ENCODE measurements around the gene SLC7A7. TPM values are rescaled to one million over a fixed set of nuclear protein-coding genes. Genes with fewer than 3 reads are reported as not detected.
"Not testable (repeated sequence)": the region's sequence is repeated elsewhere in the genome, so short reads cannot be mapped to it uniquely, and the experiment has no call there.

SLC7A7 gene
- total RNA-seq, 1 donor from 2014 or later = 4.6 TPM

GRCh38 chr14:22739423-22739822, 75.8 kb downstream of the SLC7A7 start:
- no peak for DNase-seq
- no peak overlapping the region for H3K4me3 ChIP-seq
- no peaks in the 10 kb centered on the region for H3K27me3 ChIP-seq (ENCODE audit: low read depth)
- no peaks in the 10 kb centered on the region for H3K36me3 ChIP-seq
- H3K27ac ChIP-seq (replicated peaks) = no peak overlapping the region
- peaks cover 5% of the 10 kb centered on the region for H3K9me3 ChIP-seq (replicated peaks)
- intact Hi-C loops (cut with micrococcal nuclease) = no loop called here
- TF ChIP-seq CTCF (IDR thresholded peaks at IDR 0.05; ENCODE audit: borderline replicate concordance) = no peak
- no peaks in the 10 kb centered on the region for H3K4me1 ChIP-seq

- no peak for DNase-seq
- TF ChIP-seq CTCF (IDR thresholded peaks at IDR 0.05; ENCODE audit: borderline replicate concordance) = no peak
- intact Hi-C loops (cut with micrococcal nuclease) = no loop called here
- Histone ChIP-seq H3K4me3 (no peak overlapping the region), H3K9me3 (replicated peaks) (peaks cover 5% of the 10 kb centered on the region), H3K27me3 (ENCODE audit: low read depth) (no peaks in the 10 kb centered on the region), H3K4me1 (no peaks in the 10 kb centered on the region), H3K36me3 (no peaks in the 10 kb centered on the region), H3K27ac (replicated peaks) (no peak overlapping the region)
Measured at GRCh38 chr14:22737052-22737451, 78.2 kb downstream of the SLC7A7 start.

GRCh38 chr14:22736384-22736783, 78.9 kb downstream of the SLC7A7 start:
- H3K27me3 ChIP-seq (ENCODE audit: low read depth); H3K36me3 ChIP-seq; intact Hi-C loops (cut with micrococcal nuclease); H3K4me1 ChIP-seq; H3K27ac ChIP-seq (replicated peaks); H3K9me3 ChIP-seq (replicated peaks); H3K4me3 ChIP-seq; DNase-seq: not testable (repeated sequence)

- DNase-seq = no peak
- peaks cover 5% of the 10 kb centered on the region for H3K9me3 ChIP-seq (replicated peaks)
- H3K27ac ChIP-seq (replicated peaks) = no peak overlapping the region
- H3K27me3 ChIP-seq (ENCODE audit: low read depth) = no peaks in the 10 kb centered on the region
- H3K4me1 ChIP-seq = no peaks in the 10 kb centered on the region
- no peaks in the 10 kb centered on the region for H3K36me3 ChIP-seq
- no peak for TF ChIP-seq CTCF (IDR thresholded peaks at IDR 0.05; ENCODE audit: borderline replicate concordance)
- no peak overlapping the region for H3K4me3 ChIP-seq
- intact Hi-C loops (cut with micrococcal nuclease) = no loop called here
Measured at GRCh38 chr14:22735096-22735495, 80.1 kb downstream of the SLC7A7 start.

GRCh38 chr14:22733829-22734228, 81.4 kb downstream of the SLC7A7 start:
- Histone ChIP-seq H3K27me3 (ENCODE audit: low read depth) (no peaks in the 10 kb centered on the region), H3K27ac (replicated peaks) (no peak overlapping the region), H3K36me3 (no peaks in the 10 kb centered on the region), H3K4me3 (no peak overlapping the region), H3K9me3 (replicated peaks) (peaks cover 5% of the 10 kb centered on the region), H3K4me1 (no peaks in the 10 kb centered on the region)
- no peak for TF ChIP-seq CTCF (IDR thresholded peaks at IDR 0.05; ENCODE audit: borderline replicate concordance)
- DNase-seq = no peak
- intact Hi-C loops (cut with micrococcal nuclease) = no loop called here

GRCh38 chr14:22732062-22732461, 83.2 kb downstream of the SLC7A7 start:
- not testable (repeated sequence) for H3K9me3 ChIP-seq (replicated peaks)

GRCh38 chr14:22726012-22726411, 89.2 kb downstream of the SLC7A7 start:
- intact Hi-C loops (cut with micrococcal nuclease) = no loop called here
- Histone ChIP-seq H3K4me1 (no peaks in the 10 kb centered on the region), H3K4me3 (no peak overlapping the region), H3K27me3 (ENCODE audit: low read depth) (peaks cover 8% of the 10 kb centered on the region), H3K36me3 (no peaks in the 10 kb centered on the region), H3K27ac (replicated peaks) (no peak overlapping the region), H3K9me3 (replicated peaks) (peaks cover 13% of the 10 kb centered on the region)
- no peak for DNase-seq
- no peak for TF ChIP-seq CTCF (IDR thresholded peaks at IDR 0.05; ENCODE audit: borderline replicate concordance)

More at GRCh38 chr14:22732062-22732461, 83.2 kb downstream of the SLC7A7 start:
- H3K4me1 ChIP-seq; intact Hi-C loops (cut with micrococcal nuclease); H3K27me3 ChIP-seq (ENCODE audit: low read depth); H3K36me3 ChIP-seq; DNase-seq; H3K4me3 ChIP-seq; H3K27ac ChIP-seq (replicated peaks): not testable (repeated sequence)

- H3K36me3 ChIP-seq; H3K27me3 ChIP-seq (ENCODE audit: low read depth); intact Hi-C loops (cut with micrococcal nuclease); H3K27ac ChIP-seq (replicated peaks); DNase-seq; H3K4me3 ChIP-seq; H3K4me1 ChIP-seq: not testable (repeated sequence)
- peaks cover 13% of the 10 kb centered on the region for H3K9me3 ChIP-seq (replicated peaks)
Measured at GRCh38 chr14:22725374-22725773, 89.9 kb downstream of the SLC7A7 start.

- intact Hi-C loops (cut with micrococcal nuclease); H3K4me1 ChIP-seq; H3K36me3 ChIP-seq; H3K4me3 ChIP-seq; H3K27ac ChIP-seq (replicated peaks); DNase-seq; H3K27me3 ChIP-seq (ENCODE audit: low read depth): not testable (repeated sequence)
- peaks cover 13% of the 10 kb centered on the region for H3K9me3 ChIP-seq (replicated peaks)
Measured at GRCh38 chr14:22724847-22725246, 90.4 kb downstream of the SLC7A7 start.
